ENCODE results near the gene CPXM2.

Gene CPXM2

DNA sequence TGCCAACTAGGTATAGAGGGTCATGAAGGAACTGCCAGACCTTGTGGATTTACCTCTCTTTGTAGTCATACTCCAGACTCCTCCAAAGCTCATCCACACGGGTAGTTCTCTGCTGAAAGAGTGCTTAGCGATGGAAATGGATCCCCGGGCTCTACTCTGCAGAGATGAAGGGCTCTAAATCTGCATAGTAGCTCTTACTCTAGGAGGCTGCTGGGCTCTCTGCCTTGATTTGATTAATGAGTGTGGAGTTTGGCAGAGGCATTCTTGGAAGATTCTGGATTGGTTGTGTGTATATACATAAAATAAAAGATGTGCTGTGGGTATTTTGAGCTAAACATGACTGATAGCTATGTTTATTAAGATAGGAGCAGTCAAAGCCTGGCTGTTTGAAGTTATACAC is 21.3 kb upstream of the CPXM2 start:
- Histone ChIP-seq H3K27me3 (ENCODE audit: control insufficient read depth, insufficient read depth, low read length) (peaks cover 5% of the 10 kb centered on the region), H3K4me3 (ENCODE audit: low read depth, low read length) (no peak overlapping the region), H3K4me2 (ENCODE audit: low read length) (no peak overlapping the region), H3K79me2 (no peaks in the 10 kb centered on the region), H3K9ac (no peak overlapping the region), H2AFZ (no peak overlapping the region), H3K4me1 (no peaks in the 10 kb centered on the region), H3K27ac (no peak overlapping the region), H3K9me3 (ENCODE audit: control insufficient read depth, low read length) (no peaks in the 10 kb centered on the region), H3K36me3 (ENCODE audit: control insufficient read depth, insufficient read depth, low read length) (no peaks in the 10 kb centered on the region)
- TF ChIP-seq, protein P1, sequence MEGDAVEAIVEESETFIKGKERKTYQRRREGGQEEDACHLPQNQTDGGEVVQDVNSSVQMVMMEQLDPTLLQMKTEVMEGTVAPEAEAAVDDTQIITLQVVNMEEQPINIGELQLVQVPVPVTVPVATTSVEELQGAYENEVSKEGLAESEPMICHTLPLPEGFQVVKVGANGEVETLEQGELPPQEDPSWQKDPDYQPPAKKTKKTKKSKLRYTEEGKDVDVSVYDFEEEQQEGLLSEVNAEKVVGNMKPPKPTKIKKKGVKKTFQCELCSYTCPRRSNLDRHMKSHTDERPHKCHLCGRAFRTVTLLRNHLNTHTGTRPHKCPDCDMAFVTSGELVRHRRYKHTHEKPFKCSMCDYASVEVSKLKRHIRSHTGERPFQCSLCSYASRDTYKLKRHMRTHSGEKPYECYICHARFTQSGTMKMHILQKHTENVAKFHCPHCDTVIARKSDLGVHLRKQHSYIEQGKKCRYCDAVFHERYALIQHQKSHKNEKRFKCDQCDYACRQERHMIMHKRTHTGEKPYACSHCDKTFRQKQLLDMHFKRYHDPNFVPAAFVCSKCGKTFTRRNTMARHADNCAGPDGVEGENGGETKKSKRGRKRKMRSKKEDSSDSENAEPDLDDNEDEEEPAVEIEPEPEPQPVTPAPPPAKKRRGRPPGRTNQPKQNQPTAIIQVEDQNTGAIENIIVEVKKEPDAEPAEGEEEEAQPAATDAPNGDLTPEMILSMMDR (IDR thresholded peaks at IDR 0.05), result no peak

DNA sequence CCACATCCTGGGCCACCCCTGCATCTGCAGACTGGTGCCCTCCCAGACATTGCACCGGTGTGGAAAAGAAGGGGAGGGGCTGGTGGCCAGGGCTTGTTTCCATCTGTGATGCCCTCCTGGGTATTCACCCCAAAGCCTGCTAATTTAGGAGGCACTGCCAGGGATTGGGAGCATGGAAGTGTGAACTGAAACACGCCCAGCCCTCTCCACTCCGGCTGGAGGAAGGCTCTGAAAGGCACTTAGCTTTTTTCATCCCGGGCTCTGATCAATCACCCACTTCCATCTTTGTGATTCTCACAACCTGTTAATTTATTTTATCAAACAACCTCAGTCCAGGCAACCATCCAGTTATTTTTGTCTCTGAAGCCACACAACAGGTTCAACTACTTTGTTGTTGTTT is 20.9 kb upstream of the CPXM2 start:
- H3K27ac ChIP-seq, result no peak overlapping the region
- TF ChIP-seq, protein P1 (IDR thresholded peaks at IDR 0.05), result no peak
- H3K9ac ChIP-seq, result no peak overlapping the region
- no peak overlapping the region for H3K4me2 ChIP-seq (ENCODE audit: low read length)
- H3K4me3 ChIP-seq (ENCODE audit: low read depth, low read length), result no peak overlapping the region
- no peaks in the 10 kb centered on the region for H3K36me3 ChIP-seq (ENCODE audit: control insufficient read depth, insufficient read depth, low read length)
- H3K4me1 ChIP-seq, result no peaks in the 10 kb centered on the region
- H3K79me2 ChIP-seq, result no peaks in the 10 kb centered on the region
- H3K9me3 ChIP-seq (ENCODE audit: control insufficient read depth, low read length), result no peaks in the 10 kb centered on the region
- H3K27me3 ChIP-seq (ENCODE audit: control insufficient read depth, insufficient read depth, low read length), result peaks cover 5% of the 10 kb centered on the region
- H2AFZ ChIP-seq, result no peak overlapping the region

DNA sequence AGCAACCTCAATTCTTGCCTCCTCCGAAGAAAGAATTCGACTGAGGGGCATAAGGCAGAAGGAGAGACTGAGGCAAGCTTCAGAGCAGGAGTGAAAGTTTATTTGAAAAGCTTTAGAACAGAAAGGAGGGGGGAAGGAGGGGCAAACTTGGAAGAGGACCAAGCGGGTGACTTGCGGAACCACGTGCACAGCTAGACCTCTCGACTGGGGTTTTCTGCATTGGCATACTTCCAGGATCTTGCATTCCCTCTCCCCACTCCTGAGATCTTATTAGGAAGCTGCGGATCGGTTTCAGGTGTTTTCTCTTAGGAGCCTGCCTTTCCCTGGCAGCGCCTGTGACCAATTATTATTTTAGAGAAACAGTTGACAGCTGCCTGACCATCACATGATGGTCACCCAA is 20.3 kb upstream of the CPXM2 start:
- Histone ChIP-seq H3K27ac (no peak overlapping the region), H3K4me2 (ENCODE audit: low read length) (no peak overlapping the region), H3K36me3 (ENCODE audit: control insufficient read depth, insufficient read depth, low read length) (no peaks in the 10 kb centered on the region), H3K9ac (no peak overlapping the region), H3K9me3 (ENCODE audit: control insufficient read depth, low read length) (no peaks in the 10 kb centered on the region), H2AFZ (no peak overlapping the region), H3K4me1 (no peaks in the 10 kb centered on the region), H3K79me2 (no peaks in the 10 kb centered on the region), H3K4me3 (ENCODE audit: low read depth, low read length) (no peak overlapping the region), H3K27me3 (ENCODE audit: control insufficient read depth, insufficient read depth, low read length) (peaks cover 5% of the 10 kb centered on the region)
- TF ChIP-seq, protein P1 (IDR thresholded peaks at IDR 0.05), result no peak

DNA sequence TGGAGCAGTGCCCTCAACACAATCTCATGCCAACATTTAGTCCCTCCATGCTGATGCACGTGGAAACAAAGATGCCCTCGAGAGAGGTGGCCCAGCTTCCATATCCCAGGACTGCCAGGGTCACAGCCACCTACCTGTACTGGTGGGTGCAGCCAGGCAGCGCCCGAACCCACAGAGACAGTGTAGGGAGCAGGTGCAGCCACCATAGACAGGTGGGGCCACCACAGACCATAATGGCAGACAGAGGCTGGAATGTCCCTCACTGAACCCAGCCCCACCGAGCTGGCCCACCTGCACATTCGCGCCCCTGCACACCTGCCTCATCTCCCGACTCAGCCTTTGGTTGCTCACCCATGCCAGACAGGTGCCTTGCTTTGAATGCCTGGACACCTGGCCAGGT is 18.3 kb upstream of the CPXM2 start:
- TF ChIP-seq, protein P1 (IDR thresholded peaks at IDR 0.05), result no peak
- H3K4me1 ChIP-seq, result no peaks in the 10 kb centered on the region

DNA sequence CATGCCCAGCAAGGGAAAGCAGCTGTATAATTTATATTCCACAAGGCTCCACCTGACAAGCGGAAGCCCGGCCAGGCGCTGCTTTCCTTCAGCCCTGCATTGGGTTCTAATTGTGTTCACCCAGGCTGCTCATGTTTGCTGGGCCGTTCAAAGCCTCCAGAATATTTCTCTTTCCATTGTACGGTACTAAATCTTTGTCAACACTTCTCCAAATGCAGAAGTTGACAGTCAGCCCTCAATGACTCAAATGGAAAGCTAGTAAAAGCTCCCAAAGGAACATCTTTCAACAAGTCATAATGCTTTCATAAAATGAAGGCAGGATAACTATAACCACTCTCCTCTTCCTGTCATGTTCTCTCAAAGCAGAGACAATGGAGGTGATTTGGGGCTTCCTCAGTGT is 17.8 kb upstream of the CPXM2 start:
- Histone ChIP-seq H3K4me3 (ENCODE audit: low read depth, low read length) (no peak overlapping the region), H3K9ac (no peak overlapping the region), H3K79me2 (no peaks in the 10 kb centered on the region), H3K9me3 (ENCODE audit: control insufficient read depth, low read length) (no peaks in the 10 kb centered on the region), H3K27ac (no peak overlapping the region), H3K36me3 (ENCODE audit: control insufficient read depth, insufficient read depth, low read length) (no peaks in the 10 kb centered on the region), H3K4me2 (ENCODE audit: low read length) (no peak overlapping the region), H2AFZ (no peak overlapping the region), H3K27me3 (ENCODE audit: control insufficient read depth, insufficient read depth, low read length) (no peaks in the 10 kb centered on the region), H3K4me1 (no peaks in the 10 kb centered on the region)
- TF ChIP-seq, protein P1 (IDR thresholded peaks at IDR 0.05), result no peak

More for the DNA sequence above, 18.3 kb upstream of the CPXM2 start:
- Histone ChIP-seq H3K79me2 (no peaks in the 10 kb centered on the region), H3K27ac (no peak overlapping the region), H3K9me3 (ENCODE audit: control insufficient read depth, low read length) (no peaks in the 10 kb centered on the region), H3K27me3 (ENCODE audit: control insufficient read depth, insufficient read depth, low read length) (no peaks in the 10 kb centered on the region), H3K4me3 (ENCODE audit: low read depth, low read length) (no peak overlapping the region), H3K36me3 (ENCODE audit: control insufficient read depth, insufficient read depth, low read length) (no peaks in the 10 kb centered on the region), H2AFZ (no peak overlapping the region), H3K4me2 (ENCODE audit: low read length) (no peak overlapping the region), H3K9ac (no peak overlapping the region)

All from parathyroid adenoma (tissue), 2 donors.